Chondrocyte (in vitro differentiated cells): ENCODE measurements around the gene ZNG1A. TPM values are rescaled to one million over a fixed set of nuclear protein-coding genes. Genes with fewer than 3 reads are reported as not detected.
"Not testable (repeated sequence)": the region's sequence is repeated elsewhere in the genome, so short reads cannot be mapped to it uniquely, and the experiment has no call there.

Experiments
- DNase-seq: peaks from one replicate; pipeline ENCODE4 v3.0.0; 2021; ENCODE audit warnings: mixed read lengths, low spot score
- H3K27ac Mint-ChIP-seq: one replicate; pipeline ENCODE4 v1.8.0; 2021; ENCODE audit warnings: mild to moderate bottlenecking, moderate library complexity, mixed read lengths; ENCODE audit not compliant: unreplicated experiment
- H3K27me3 Mint-ChIP-seq: 2 replicates; pipeline ENCODE4 v1.8.0; 2021; ENCODE audit warnings: low read depth, mixed read lengths
- H3K36me3 Mint-ChIP-seq: 2 replicates; pipeline ENCODE4 v1.8.0; 2021; ENCODE audit warnings: low read depth, mixed read lengths
- H3K4me1 Mint-ChIP-seq: 2 replicates; pipeline ENCODE4 v1.8.0; 2021; ENCODE audit warnings: low read depth, mild to moderate bottlenecking, mixed read lengths
- H3K4me3 Mint-ChIP-seq: one replicate; pipeline ENCODE4 v1.8.0; 2021; ENCODE audit warnings: mild to moderate bottlenecking, moderate library complexity, mixed read lengths; ENCODE audit not compliant: unreplicated experiment
- H3K9me3 Mint-ChIP-seq: 2 replicates; pipeline ENCODE4 v1.8.0; 2021; ENCODE audit warnings: low read depth, mixed read lengths
- total RNA-seq: library from RNA; stranded (reverse); gene quantifications from 3 replicates; pipeline ENCODE4 v1.2.1, GENCODE V29; 2021

Gene ZNG1A
- total RNA-seq, 1 donor from 2014 or later, result 25.0 TPM

DNA sequence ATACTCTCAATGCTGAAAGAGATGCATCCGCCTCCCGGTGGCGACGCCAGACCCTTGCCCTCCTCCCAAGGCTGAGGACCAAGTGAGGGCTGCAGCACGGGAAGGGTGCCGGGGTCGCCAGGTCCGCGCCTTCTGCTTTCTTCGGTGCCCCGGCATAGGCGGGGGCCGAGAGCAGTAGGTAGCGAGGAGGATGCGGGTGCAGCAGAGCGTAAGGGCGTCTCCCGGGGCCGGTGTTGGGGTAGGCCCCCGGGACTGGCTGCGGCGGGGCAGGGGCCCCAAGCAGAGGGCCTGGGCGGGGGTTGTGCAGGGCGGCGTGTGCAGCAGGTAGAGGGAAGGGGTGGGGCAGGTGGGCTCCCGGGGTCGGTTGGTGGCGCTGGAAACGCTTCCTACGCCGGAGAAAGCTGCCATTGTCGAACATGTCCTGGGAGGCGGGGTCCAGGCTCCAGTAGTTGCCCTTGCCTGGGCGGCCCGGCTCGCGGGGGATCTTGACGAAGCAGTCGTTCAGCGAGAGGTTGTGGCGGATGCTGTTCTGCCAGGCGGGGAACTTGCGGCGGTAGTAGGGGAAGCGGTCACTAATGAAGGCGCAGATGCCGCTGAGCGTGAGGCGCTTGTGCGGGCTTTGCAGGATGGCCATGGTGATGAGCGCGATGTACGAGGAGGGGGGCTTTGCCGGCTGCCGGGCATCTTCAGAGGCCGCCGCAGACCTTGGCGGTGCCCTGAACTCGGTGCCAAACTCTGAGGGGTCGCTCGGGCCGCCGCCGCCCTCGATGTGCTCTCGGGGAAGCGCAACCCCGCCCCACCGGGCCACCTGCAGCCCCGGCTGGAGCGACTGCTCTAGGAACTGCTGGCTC lies 61.5 kb downstream of the ZNG1A start:
- H3K27ac Mint-ChIP-seq, H3K9me3 Mint-ChIP-seq, DNase-seq: not testable (repeated sequence)
- peaks cover 10% of the 10 kb centered on the region for H3K36me3 Mint-ChIP-seq
- H3K4me1 Mint-ChIP-seq, result peaks cover 18% of the 10 kb centered on the region
- H3K4me3 Mint-ChIP-seq, result peak overlapping the region; percentile 42
- H3K27me3 Mint-ChIP-seq, result peaks cover 36% of the 10 kb centered on the region

DNA sequence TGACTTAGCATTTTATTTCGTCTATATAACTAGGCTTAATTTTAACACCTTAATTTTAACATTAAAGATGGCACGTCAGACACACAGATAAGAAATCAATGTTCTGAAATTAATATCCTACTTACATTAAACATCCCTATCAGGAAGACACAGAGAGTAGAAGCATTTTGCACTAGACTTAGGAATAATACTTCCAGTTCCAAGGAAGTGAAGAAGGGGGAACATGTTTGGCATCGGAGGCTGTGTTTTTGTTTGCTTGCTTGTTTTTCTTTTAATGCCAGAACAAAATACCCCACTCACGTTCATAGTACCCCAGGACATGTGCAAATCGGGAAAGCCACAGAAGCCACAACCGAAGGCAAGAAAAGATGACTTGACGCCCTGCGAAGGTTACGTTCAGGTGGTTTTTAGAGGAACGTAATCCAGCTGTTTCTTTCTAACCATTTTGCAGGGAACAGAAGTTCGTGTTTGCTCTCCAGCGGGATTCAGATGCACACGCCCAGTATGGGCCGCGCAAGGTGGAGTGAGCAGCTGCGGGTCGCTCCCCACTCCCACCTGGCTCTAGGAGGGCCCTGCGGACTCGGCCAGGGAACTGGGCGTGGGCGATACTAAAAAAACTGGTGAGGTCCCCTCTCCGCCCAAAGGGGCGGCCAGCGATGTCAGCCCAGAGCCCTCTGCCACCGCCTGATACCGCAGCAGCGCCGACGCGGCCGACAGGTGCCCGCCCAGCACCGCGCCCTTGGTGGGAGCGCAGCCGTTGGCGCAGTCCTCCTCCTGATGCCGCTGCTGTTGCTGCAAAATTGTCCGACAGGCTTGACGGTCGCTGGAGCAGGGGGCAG lies 62.4 kb downstream of the ZNG1A start:
- Mint-ChIP-seq H3K27me3 (peaks cover 40% of the 10 kb centered on the region), H3K36me3 (peaks cover 10% of the 10 kb centered on the region), H3K4me1 (peaks cover 18% of the 10 kb centered on the region)
- not testable (repeated sequence) for H3K27ac Mint-ChIP-seq, H3K4me3 Mint-ChIP-seq, H3K9me3 Mint-ChIP-seq, DNase-seq

DNA sequence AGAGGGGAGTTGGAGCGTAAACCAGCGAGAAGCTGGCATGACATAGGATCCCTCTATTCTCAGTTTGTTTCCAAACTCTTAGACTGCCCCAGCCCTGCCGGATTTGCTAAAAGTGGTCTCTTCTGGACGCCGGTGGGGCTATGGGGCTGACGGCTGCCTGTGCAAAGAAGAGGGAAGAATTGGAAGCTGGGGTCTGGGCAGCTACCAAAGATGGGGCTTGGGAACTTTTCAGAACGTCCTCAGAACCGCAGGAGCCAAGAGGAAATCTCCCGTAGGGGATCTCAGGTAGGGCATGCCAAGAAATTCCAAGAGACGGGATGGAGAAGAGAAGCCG lies 63.8 kb downstream of the ZNG1A start:
- H3K27me3 Mint-ChIP-seq, result peaks cover 40% of the 10 kb centered on the region
- DNase-seq, H3K4me3 Mint-ChIP-seq, H3K9me3 Mint-ChIP-seq, H3K36me3 Mint-ChIP-seq, H3K27ac Mint-ChIP-seq: not testable (repeated sequence)
- H3K4me1 Mint-ChIP-seq, result peaks cover 18% of the 10 kb centered on the region

DNA sequence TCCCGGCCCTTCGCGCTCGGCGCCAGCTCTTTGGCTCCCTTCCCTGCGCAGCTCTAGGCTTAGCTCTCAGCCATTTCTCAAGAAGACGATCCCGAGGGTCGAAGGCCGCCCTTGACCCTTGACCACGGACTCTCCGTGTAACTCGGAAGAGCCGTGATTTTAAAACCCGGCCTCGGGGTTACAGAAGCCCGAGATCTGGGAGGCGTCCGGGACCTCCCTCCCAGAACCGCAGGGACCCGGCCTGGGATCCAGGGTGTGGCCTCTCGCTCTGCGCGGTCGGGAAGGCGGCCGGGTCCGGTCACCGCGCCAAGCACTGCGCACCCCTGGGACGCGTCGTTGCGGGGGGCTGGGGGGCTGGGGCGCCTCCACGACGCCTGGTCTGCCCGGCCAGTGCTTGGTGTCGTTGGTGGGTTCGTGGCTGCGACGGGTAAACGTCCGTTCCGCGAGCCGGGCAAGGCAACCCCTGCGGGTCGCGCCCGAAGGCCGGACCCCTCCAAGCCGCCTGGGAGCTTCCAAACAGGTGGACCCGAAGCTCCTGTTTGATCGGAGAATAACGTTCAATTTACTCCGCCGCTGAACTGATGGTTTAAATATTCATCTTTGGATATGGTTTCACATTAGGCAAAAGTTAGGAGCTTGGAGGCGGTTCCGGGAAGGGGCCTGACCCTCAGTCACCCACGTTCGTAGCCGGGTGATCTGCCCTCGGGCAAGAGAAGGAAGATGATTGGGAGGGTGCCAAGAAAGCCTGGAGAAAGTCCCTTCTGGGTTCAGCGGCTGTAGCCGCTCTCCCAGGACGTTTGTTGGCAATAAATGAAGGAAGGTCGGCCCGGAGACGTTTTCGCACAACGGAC lies 64.4 kb downstream of the ZNG1A start:
- H3K36me3 Mint-ChIP-seq, H3K9me3 Mint-ChIP-seq, DNase-seq, H3K27ac Mint-ChIP-seq: not testable (repeated sequence)
- H3K4me1 Mint-ChIP-seq, result peaks cover 18% of the 10 kb centered on the region
- H3K27me3 Mint-ChIP-seq, result peaks cover 43% of the 10 kb centered on the region
- H3K4me3 Mint-ChIP-seq, result peak overlapping the region; percentile 66

DNA sequence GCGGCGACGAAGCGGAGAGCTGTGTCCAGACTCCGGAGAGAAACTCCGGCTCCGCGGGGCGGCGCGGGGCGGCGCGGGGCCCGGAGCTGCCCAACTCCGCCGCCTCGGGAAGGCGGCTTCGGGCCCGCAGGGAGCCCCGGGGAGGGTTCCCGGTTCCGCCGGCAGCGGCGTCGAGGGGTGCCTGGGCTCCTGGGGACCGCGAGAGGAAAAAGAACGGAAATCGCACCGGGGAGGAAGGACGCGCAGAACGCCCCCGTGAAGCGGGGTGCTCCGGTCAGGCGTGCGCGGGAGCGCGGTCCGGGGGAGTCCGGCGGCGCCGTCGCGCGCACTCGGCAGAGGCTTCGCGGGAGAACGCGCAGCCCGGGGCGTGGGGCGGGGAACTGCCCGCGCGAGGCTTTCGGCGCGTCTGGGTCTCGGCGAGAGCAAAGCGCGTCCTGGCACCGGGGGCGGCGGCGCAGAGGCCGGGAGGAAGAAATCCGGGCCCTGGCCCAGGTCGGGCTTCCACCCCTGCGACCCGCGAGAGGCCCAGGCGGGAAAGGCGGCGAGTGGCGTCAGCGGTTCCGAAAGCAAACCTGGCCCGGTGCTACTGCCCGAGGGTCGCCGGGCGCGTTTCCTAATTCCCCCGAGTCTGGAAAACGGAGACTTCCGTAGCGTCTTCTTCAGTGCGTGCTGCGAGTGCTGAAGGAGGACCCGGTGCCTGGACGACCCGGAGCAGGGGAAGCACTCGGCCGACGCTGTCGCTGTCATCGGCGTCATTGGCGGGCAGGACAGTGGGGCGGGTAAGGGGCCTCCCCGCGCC lies 65.2 kb downstream of the ZNG1A start:
- H3K36me3 Mint-ChIP-seq, H3K9me3 Mint-ChIP-seq, H3K27ac Mint-ChIP-seq, DNase-seq: not testable (repeated sequence)
- Mint-ChIP-seq H3K27me3 (peaks cover 48% of the 10 kb centered on the region), H3K4me1 (peaks cover 18% of the 10 kb centered on the region), H3K4me3 (peak overlapping the region; percentile 66)

DNA sequence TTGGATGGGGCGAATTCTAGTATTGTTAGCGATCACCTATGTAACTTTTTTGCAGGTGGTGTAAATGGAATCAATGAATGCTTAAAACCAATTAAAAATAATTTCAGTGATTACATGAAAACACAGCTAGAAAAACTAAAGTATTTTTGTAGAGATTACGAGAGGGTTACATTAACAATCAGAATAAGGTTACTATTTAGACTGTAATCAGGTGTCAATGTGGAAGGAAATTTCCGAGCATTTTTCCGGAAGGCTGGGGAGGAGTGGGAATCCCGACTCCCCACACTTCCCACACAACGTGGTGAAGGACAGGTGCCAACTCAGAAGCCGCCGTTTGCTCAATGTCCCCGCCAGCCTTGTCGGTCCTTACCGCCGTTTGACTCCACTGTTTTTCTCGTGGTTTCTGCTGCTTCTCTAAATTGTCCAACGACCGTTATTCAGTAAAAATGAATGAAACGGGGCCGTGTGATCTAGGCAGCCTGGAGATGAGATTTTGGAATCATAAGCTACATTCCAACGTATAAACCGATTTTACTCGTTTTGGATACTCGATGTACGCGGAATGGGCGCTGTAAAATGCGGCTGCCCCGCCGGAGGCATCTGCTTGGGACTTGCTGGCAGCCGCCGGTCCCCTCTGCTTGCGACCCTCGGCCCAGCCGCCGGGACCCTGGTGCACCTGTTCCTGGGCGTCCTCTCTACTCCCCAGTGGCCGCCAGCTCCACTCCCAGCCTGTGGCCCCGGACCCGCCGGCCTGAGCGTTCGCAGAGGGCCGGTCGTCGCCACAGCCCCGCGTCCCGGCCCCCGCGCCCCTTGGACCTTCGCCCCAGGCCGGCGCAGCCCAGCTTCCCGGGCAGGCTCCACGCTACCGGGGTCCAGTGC lies 66.0 kb downstream of the ZNG1A start:
- peaks cover 45% of the 10 kb centered on the region for H3K27me3 Mint-ChIP-seq
- H3K36me3 Mint-ChIP-seq, H3K27ac Mint-ChIP-seq, H3K9me3 Mint-ChIP-seq, DNase-seq, H3K4me3 Mint-ChIP-seq: not testable (repeated sequence)
- H3K4me1 Mint-ChIP-seq, result peaks cover 14% of the 10 kb centered on the region

DNA sequence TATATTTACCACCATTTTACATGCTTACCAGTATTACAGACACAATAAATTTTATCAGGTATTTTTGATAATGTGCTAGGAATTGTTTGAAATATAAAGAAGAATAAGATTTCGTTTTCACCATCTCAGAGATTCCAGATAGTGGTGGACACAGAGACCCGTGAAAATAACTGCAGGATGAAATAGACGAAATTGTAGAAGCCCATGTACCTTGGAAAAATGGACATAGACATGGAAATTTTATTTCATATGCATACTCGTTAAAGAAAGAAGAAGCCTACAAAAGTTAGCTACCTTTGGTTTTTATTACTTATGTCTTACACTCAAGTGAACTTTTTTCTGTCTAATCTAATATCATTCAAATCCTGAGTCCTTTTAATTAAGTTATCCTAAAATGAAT lies 68.2 kb downstream of the ZNG1A start:
- Mint-ChIP-seq H3K4me1 (peaks cover 11% of the 10 kb centered on the region), H3K27me3 (peaks cover 46% of the 10 kb centered on the region)
- H3K36me3 Mint-ChIP-seq, H3K9me3 Mint-ChIP-seq, H3K27ac Mint-ChIP-seq, DNase-seq, H3K4me3 Mint-ChIP-seq: not testable (repeated sequence)

DNA sequence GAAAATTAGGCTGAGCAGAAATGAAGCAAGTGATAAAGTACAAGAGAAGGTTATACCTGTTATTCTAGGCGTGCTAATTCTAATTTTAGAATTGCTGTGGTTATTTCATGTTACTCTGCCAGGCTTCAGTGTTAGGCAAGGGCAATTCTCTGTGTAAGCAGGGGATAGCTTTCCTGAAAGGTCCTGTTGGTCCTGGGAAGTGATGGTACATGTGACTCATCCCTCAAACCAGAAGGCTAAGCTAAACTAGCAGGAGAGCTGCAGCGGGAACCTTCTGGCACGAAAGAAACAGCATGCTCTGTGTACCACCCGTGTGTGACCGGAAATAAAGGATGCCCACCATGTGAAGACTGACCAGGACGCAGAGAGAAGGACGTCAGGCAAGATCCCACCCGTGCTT lies 69.3 kb downstream of the ZNG1A start:
- H3K4me3 Mint-ChIP-seq, H3K9me3 Mint-ChIP-seq, H3K27ac Mint-ChIP-seq, H3K4me1 Mint-ChIP-seq, H3K36me3 Mint-ChIP-seq, DNase-seq: not testable (repeated sequence)
- H3K27me3 Mint-ChIP-seq, result peaks cover 43% of the 10 kb centered on the region

DNA sequence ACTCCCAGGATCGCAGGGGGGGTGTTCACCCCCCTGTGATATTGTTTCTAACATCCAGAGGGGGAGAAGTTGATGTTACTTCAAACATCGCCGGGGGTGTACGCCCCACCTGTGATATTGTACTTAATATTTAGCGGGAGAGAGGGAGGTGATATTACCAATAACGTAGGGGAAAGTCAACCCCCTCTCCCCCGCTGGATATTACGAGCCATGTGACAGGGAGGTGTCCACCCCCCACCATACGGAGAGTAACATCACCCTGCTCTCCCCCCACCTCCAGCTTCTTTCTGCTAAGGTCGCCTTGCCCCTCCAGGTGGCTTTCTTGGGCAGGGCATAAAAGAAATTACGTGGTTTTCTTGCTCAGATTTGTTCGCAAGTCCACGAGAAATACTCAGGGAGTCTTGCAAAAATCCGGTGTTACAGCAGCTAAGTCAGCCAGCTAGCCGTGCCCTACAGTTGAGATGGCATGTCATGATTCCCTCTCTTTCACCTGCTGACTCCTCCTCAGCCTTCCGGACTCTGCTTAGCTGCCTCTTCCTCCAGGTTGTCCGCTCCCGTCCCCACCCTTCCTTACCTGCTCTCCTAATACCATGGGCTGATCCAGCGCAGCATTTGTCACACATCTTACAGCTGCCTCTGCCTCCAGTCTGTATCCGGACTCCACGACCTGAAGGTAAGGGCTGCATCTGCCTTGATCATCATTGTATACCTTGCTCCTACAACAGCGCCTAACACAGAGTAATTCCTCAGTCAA lies 69.9 kb downstream of the ZNG1A start:
- not testable (repeated sequence) for H3K27ac Mint-ChIP-seq, H3K36me3 Mint-ChIP-seq, H3K4me1 Mint-ChIP-seq, DNase-seq, H3K4me3 Mint-ChIP-seq, H3K9me3 Mint-ChIP-seq
- peaks cover 45% of the 10 kb centered on the region for H3K27me3 Mint-ChIP-seq

DNA sequence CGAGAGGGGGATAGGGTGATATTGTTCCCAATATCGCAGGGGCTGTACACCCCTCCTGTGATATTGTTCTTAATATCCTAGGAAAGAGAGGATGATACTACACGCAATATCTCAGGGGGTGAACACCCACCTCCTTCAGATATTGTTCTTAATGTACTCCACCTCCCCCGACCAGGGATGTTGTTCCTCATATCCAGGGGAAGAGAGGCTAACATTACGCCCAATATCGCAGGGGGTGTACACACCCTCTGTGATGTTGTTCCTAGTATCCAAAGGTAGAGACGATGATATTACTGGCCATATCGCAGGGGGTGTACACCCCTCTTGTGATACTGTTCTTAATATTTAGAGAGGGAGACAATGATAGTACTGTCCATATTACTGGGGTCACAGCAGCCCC lies 72.9 kb downstream of the ZNG1A start:
- H3K27me3 Mint-ChIP-seq, result peaks cover 47% of the 10 kb centered on the region
- H3K4me3 Mint-ChIP-seq, H3K27ac Mint-ChIP-seq, H3K4me1 Mint-ChIP-seq, H3K36me3 Mint-ChIP-seq, H3K9me3 Mint-ChIP-seq, DNase-seq: not testable (repeated sequence)
